Lung (tissue), 16 donors: ENCODE measurements around the gene HOXB8. TPM values are rescaled to one million over a fixed set of nuclear protein-coding genes. Genes with fewer than 3 reads are reported as not detected.

Experiments
- ATAC-seq: fragments of 200-7000 bp; cut with Tn5 transposase; one replicate; pipeline ENCODE4 v1.9.1; 2020; ENCODE audit warnings: moderate number of reproducible peaks; ENCODE audit not compliant: insufficient read depth, low FRiP score
- DNase-seq, 3 donors: peaks; one replicate each; pipeline ENCODE4 v3.0.0-alpha.2; 2013 to 2017
- H3K27ac ChIP-seq, 2 donors: one replicate each; pipeline ENCODE4 v1.5.1; 2013; ENCODE audit warnings: mild to moderate bottlenecking in 2 of 2, moderate library complexity in 2 of 2, control low read depth in 1 of 2, inconsistent platforms in 1 of 2, low read depth in 1 of 2, low read length in 1 of 2
- H3K27me3 ChIP-seq, 3 donors: one replicate each; pipeline ENCODE4 v1.5.1; 2013; ENCODE audit warnings: low read length in 2 of 3; ENCODE audit not compliant: control insufficient read depth in 3 of 3, insufficient read depth in 3 of 3
- H3K36me3 ChIP-seq, 4 donors: one replicate each; pipeline ENCODE4 v1.5.1; 2013; ENCODE audit warnings: low read length in 4 of 4, mild to moderate bottlenecking in 1 of 4, moderate library complexity in 1 of 4; ENCODE audit not compliant: control insufficient read depth in 4 of 4, insufficient read depth in 4 of 4
- H3K4me1 ChIP-seq, 5 donors: one replicate each; pipeline ENCODE4 v1.5.1; 2013; ENCODE audit warnings: low read length in 5 of 5, mild to moderate bottlenecking in 2 of 5, moderate library complexity in 1 of 5; ENCODE audit not compliant: control insufficient read depth in 5 of 5, insufficient read depth in 5 of 5
- H3K4me3 ChIP-seq: one replicate; pipeline ENCODE4 v1.5.1; 2013; ENCODE audit warnings: mild to moderate bottlenecking, control low read depth, moderate library complexity
- H3K9ac ChIP-seq, 2 donors: one replicate each; pipeline ENCODE4 v1.5.1; 2013; ENCODE audit warnings: low read length in 2 of 2, control low read depth in 1 of 2; ENCODE audit not compliant: insufficient read depth in 1 of 2
- H3K9me3 ChIP-seq, 4 donors: one replicate each; pipeline ENCODE4 v1.5.1; 2013; ENCODE audit warnings: low read length in 3 of 4, mild to moderate bottlenecking in 1 of 4, moderate library complexity in 1 of 4; ENCODE audit not compliant: control insufficient read depth in 4 of 4, insufficient read depth in 3 of 4
- CTCF ChIP-seq: IDR thresholded peaks from 2 replicates; pipeline ENCODE4 v1.5.1; 2012; ENCODE audit warnings: mild to moderate bottlenecking; ENCODE audit errors: control extremely low read depth, extremely low read depth
- WGBS, 2 donors: extraction: QIAGEN DNeasy Blood & Tissue Kit; methylation state at CpG; one replicate each; pipeline ENCODE4 v1.1.7; 2013; 5-methylcytosine and 5-hydroxymethylcytosine counted together
- long read RNA-seq, 5 donors: transcript quantifications; one replicate each; lab custom pipeline, GENCODE V29; 2026
- polyA plus RNA-seq, 2 donors: library from polyadenylated mRNA; stranded (reverse); fragments of 200-250 nt; gene quantifications; one replicate each; pipeline ENCODE4 v1.2.1, GENCODE V29; 2013
- total RNA-seq, 2 donors: library from RNA; depleted of rRNA in 1 of 2; stranded (reverse); fragments of >200 nt in 1 of 2; gene quantifications; one replicate each; pipeline ENCODE4 v1.2.1, GENCODE V29; 2014 to 2021
- donor health status: control.
- donor health status: control.
- donor health status: Bipolar disorder and iron deficiency.
- donor health status: healthy.
- donor health status: DM: yes; HTN: yes; CAD: no.

Gene HOXB8
- total RNA-seq (under 1 TPM in 1 of 2 donors, not detected in 1; 0.31 TPM), polyA plus RNA-seq (under 1 TPM; 0.08 to 0.10 TPM)
- long read RNA-seq, donor 1: 0 reads
- long read RNA-seq, donor 2: 0 reads
- long read RNA-seq, donor 3: 0 reads
- long read RNA-seq, donor 4: 0 reads
- long read RNA-seq, donor 5: 0 reads

GRCh38 chr17:48615047-48615962 lies at the start of gene HOXB8:
Gene HOXB8, minus strand, starts transcription at chr17:48615292. Its CDS starts 588 bp downstream, at chr17:48614704.
- WGBS, 2 donors: 12 to 16% methylated on average over 41 of the region's 41 CpGs
- no peak within 1 kb of the TSS for H3K4me3 ChIP-seq
- H3K36me3 ChIP-seq: no peaks in the 10 kb centered on the region
- DNase-seq (peak in 1 of 3 donors; percentile 57), ATAC-seq (no peak)
- peaks cover 0 to 2% (median 0%) of the 10 kb centered on the region in 4 donors for H3K9me3 ChIP-seq
- peaks cover 12 to 87% (median 68%) of the 10 kb centered on the region in 3 donors for H3K27me3 ChIP-seq
- no peak for TF ChIP-seq CTCF
- peaks cover 0 to 25% (median 4%) of the 10 kb centered on the region in 5 donors for H3K4me1 ChIP-seq
- no peak within 1 kb of the TSS for H3K27ac ChIP-seq
- no peak within 1 kb of the TSS for H3K9ac ChIP-seq

DNA sequence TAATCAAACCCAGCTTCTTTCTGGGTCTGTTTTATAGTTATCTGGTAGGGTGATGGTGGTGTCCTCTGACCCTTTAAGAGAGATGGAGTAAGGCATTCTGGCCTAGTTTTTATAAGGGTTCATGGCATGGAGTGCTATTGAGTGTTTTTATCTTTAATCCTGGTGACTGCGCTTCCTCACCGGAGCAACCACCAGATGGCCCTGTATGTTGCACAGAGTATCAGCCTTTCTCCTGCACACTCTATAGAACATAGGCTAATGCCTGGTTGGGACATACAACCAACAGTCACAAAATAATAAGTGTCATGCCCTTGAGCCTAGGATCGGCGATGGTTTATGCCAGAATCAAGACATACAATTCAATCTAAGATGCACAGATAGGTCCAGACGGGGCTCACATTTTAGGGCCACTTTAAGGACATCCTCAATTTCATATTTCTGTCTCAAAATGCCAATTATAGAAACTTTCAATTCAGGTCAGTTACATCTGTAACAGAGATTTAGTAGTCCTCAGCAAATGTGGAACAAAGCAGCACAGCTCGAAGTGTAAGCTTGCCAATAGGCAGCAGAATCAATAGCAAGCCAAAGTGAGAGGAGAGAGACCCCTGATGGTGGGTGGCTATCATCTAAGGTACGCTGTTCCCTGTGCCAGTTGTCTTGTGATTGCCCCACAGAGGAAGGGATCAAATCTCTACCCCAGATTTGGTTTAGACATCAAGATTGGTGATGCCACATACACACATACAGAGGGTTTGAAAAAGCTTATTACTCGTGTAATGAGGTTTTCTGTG lies 48.2 kb upstream of the HOXB8 start:
- no peak for TF ChIP-seq CTCF
- Histone ChIP-seq H3K9me3 (no peaks in the 10 kb centered on the region), H3K9ac (no peak overlapping the region), H3K36me3 (no peaks in the 10 kb centered on the region), H3K27ac (no peak overlapping the region), H3K4me3 (no peak overlapping the region), H3K4me1 (no peaks in the 10 kb centered on the region), H3K27me3 (peaks cover 4 to 20% (median 4%) of the 10 kb centered on the region in 3 donors)
- DNase-seq: no peak
- 77 to 84% methylated on average over 8 of the region's 8 CpGs for WGBS, 2 donors
- ATAC-seq: no peak

- Histone ChIP-seq H3K9me3 (no peaks in the 10 kb centered on the region), H3K4me1 (no peaks in the 10 kb centered on the region), H3K36me3 (no peaks in the 10 kb centered on the region), H3K27me3 (peaks cover 0 to 28% (median 10%) of the 10 kb centered on the region in 3 donors), H3K9ac (no peak overlapping the region), H3K27ac (no peak overlapping the region), H3K4me3 (no peak overlapping the region)
- DNase-seq (no peak), ATAC-seq (no peak)
- TF ChIP-seq CTCF: no peak
Observed at GRCh38 chr17:48655913-48656312, 40.8 kb upstream of the HOXB8 start.
